A673 (cell line): ENCODE data around the gene PCDHB14. TPM values are rescaled to one million over a fixed set of nuclear protein-coding genes. Genes with fewer than 3 reads are reported as not detected.
"Not testable (repeated sequence)": the region's sequence is repeated elsewhere in the genome, so short reads cannot be mapped to it uniquely, and the experiment has no call there.

ENCODE experiments used
- BruUV-seq: library from RNA; stranded (reverse); fragments of 400-500 nt; replicated peaks from 2 replicates; lab custom pipeline; 2021; lab: Mats Ljungman, UMichigan
- CTCF ChIA-PET: fragments of 300-600 bp; sonication (Branson Sonifier 250); formaldehyde crosslinking; loops from one replicate; lab custom pipeline; 2022; ENCODE audit warnings: antibody characterized with exemption; lab: Charles Lee
- POLR2A ChIA-PET: fragments of 300-600 bp; sonication (Branson Sonifier 250); formaldehyde crosslinking; loops from one replicate; lab custom pipeline; 2022; ENCODE audit warnings: antibody characterized with exemption; ENCODE audit not compliant: low non-redundant PET; lab: Charles Lee
- DNase-seq: peaks from one replicate; pipeline ENCODE4 v3.0.0-alpha.2; 2015; ENCODE audit warnings: low spot score
- H3K27ac ChIP-seq: fragments of 200-600 bp; sonication (generic); 2 replicates; pipeline ENCODE4 v1.5.1; 2016; ENCODE audit warnings: mixed run types, low read depth, mild to moderate bottlenecking, mixed read lengths, antibody characterized with exemption, low read length; ENCODE audit not compliant: poor library complexity, severe bottlenecking
- H3K27me3 ChIP-seq: fragments of 200-600 bp; sonication (generic); replicated peaks from 2 replicates; pipeline ENCODE4 v1.6.1; 2017; ENCODE audit warnings: mixed run types, low read depth, mild to moderate bottlenecking, mixed read lengths, antibody characterized with exemption, low read length; ENCODE audit not compliant: insufficient read depth, poor library complexity
- H3K36me3 ChIP-seq: fragments of 200-600 bp; sonication (generic); 2 replicates; pipeline ENCODE4 v1.6.1; 2016; ENCODE audit warnings: mixed run types, mild to moderate bottlenecking, mixed read lengths, antibody characterized with exemption, low read length; ENCODE audit not compliant: insufficient read depth, poor library complexity, severe bottlenecking
- H3K4me1 ChIP-seq: fragments of 200-600 bp; sonication (generic); 2 replicates; pipeline ENCODE4 v1.6.1; 2017; ENCODE audit warnings: mixed run types, mild to moderate bottlenecking, mixed read lengths, antibody characterized with exemption, low read length; ENCODE audit not compliant: insufficient read depth, poor library complexity, severe bottlenecking
- H3K4me3 ChIP-seq: fragments of 200-600 bp; sonication (generic); 2 replicates; pipeline ENCODE4 v1.5.1; 2016; ENCODE audit warnings: low read depth, mixed run types, mild to moderate bottlenecking, mixed read lengths, low read length; ENCODE audit not compliant: poor library complexity, severe bottlenecking
- H3K9me3 ChIP-seq: fragments of 200-600 bp; sonication (generic); 2 replicates; pipeline ENCODE4 v1.6.1; 2016; ENCODE audit warnings: mixed run types, low read depth, mild to moderate bottlenecking, mixed read lengths, antibody characterized with exemption, low read length; ENCODE audit not compliant: poor library complexity, severe bottlenecking
- EZH2 ChIP-seq: fragments of 200-600 bp; sonication (generic); IDR thresholded peaks from 2 replicates; pipeline ENCODE4 v1.6.1; 2017; ENCODE audit warnings: borderline replicate concordance, low read depth, mild to moderate bottlenecking, mixed read lengths, antibody characterized with exemption, low read length; ENCODE audit not compliant: poor library complexity, severe bottlenecking
- intact Hi-C: fragments of 100-400 bp; cut with micrococcal nuclease; formaldehyde crosslinking; loops from one replicate; pipeline ENCODE4 v1.10.0; 2022; ENCODE audit not compliant: unreplicated experiment
- total RNA-seq: library from RNA; stranded (reverse); gene quantifications from 2 replicates; pipeline ENCODE4 v1.2.3, GENCODE V29; 2021
- TF ChIP-seq, protein P1 (sequence below): fragments of 300-800, 200-600 bp; sonication (generic); conservative IDR thresholded peaks from 2 replicates; pipeline ENCODE4 v1.5.1; 2017; ENCODE audit warnings: low read depth, mild to moderate bottlenecking, antibody characterized with exemption, low read length, moderate library complexity, mixed read lengths

Gene PCDHB14
- total RNA-seq, 1 experiment from 2014 or later = 7.4 TPM

DNA sequence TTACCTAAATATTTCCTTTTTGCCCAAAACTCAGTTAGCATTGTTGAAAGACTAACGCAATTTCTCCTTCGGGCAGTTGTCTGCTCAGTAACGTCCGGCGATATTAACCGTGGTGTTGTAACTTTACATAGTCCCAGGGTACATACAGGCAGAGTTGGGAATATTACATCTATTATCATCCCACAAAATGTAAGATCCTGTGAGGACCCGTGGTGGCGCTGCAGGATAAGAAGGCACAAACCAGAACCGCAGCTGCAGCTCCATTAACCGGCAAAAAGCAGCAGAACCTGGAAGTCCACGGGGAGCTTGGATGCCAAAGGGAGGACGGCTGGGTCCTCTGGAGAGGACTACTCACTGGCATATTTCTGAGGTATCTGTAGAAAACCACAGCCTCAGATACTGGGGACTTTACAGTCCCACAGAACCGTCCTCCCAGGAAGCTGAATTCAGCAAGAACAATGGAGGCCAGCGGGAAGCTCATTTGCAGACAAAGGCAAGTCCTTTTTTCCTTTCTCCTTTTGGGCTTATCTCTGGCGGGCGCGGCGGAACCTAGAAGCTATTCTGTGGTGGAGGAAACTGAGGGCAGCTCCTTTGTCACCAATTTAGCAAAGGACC, 45.5 kb upstream of the PCDHB14 start, which contains the start of gene PCDHB8:
PCDHB8 (plus strand) TSS at position 214 of the 615 bp plus-strand sequence; CDS start at position 459, 245 bp downstream.
- TF ChIP-seq, protein P1, sequence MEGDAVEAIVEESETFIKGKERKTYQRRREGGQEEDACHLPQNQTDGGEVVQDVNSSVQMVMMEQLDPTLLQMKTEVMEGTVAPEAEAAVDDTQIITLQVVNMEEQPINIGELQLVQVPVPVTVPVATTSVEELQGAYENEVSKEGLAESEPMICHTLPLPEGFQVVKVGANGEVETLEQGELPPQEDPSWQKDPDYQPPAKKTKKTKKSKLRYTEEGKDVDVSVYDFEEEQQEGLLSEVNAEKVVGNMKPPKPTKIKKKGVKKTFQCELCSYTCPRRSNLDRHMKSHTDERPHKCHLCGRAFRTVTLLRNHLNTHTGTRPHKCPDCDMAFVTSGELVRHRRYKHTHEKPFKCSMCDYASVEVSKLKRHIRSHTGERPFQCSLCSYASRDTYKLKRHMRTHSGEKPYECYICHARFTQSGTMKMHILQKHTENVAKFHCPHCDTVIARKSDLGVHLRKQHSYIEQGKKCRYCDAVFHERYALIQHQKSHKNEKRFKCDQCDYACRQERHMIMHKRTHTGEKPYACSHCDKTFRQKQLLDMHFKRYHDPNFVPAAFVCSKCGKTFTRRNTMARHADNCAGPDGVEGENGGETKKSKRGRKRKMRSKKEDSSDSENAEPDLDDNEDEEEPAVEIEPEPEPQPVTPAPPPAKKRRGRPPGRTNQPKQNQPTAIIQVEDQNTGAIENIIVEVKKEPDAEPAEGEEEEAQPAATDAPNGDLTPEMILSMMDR = peak; percentile 54
- H3K4me3 ChIP-seq = peak within 1 kb of the TSS; percentile 39
- CTCF ChIA-PET = interaction anchor here (0.6 kb wide), 1 partner anchor 21 kb away, joined by 3 read pairs; no protein-coding TSS in a partner anchor

GRCh38 chr5:141179371-141179770, 43.8 kb upstream of the PCDHB14 start:
- H3K27me3 ChIP-seq, H3K36me3 ChIP-seq, BruUV-seq, H3K4me1 ChIP-seq, H3K27ac ChIP-seq, intact Hi-C loops, DNase-seq, H3K4me3 ChIP-seq, H3K9me3 ChIP-seq, CTCF ChIA-PET, POLR2A ChIA-PET: not testable (repeated sequence)

More for the DNA sequence above, 45.5 kb upstream of the PCDHB14 start, which contains the start of gene PCDHB8:
- DNase-seq = peak; percentile 79
- H3K27ac ChIP-seq, intact Hi-C loops, H3K9me3 ChIP-seq, BruUV-seq, H3K36me3 ChIP-seq, POLR2A ChIA-PET, H3K27me3 ChIP-seq, H3K4me1 ChIP-seq: not testable (repeated sequence)

DNA sequence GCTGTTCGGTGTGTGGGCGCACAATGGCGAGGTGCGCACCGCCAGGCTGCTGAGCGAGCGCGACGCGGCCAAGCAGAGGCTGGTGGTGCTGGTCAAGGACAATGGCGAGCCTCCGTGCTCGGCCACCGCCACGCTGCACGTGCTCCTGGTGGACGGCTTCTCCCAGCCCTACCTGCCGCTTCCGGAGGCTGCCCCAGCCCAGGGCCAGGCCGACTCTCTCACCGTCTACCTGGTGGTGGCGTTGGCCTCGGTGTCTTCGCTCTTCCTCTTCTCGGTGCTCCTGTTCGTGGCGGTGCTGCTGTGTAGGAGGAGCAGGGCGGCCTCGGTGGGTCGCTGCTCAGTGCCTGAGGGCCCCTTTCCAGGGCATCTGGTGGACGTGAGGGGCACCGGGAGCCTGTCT, 43.3 kb upstream of the PCDHB14 start:
- H3K27ac ChIP-seq, DNase-seq, BruUV-seq, H3K4me1 ChIP-seq, CTCF ChIA-PET, H3K4me3 ChIP-seq, POLR2A ChIA-PET, H3K36me3 ChIP-seq, H3K9me3 ChIP-seq, H3K27me3 ChIP-seq: not testable (repeated sequence)
- intact Hi-C loops = loop anchor here (5.0 kb wide), 1 partner anchor 88 kb away; the partner anchor contains the start of gene PCDHB2

GRCh38 chr5:141180313-141180712, 42.8 kb upstream of the PCDHB14 start:
- CTCF ChIA-PET = no interaction called here
- H3K27me3 ChIP-seq = no peaks in the 10 kb centered on the region
- no peak overlapping the region for H3K27ac ChIP-seq
- no peak for DNase-seq
- H3K9me3 ChIP-seq = no peaks in the 10 kb centered on the region
- TF ChIP-seq EZH2 = no peak
- TF ChIP-seq, protein P1 = no peak
- intact Hi-C loops = loop anchor here (5.0 kb wide), 1 partner anchor 88 kb away; the partner anchor contains the start of gene PCDHB2
- no peak overlapping the region for H3K4me3 ChIP-seq
- H3K36me3 ChIP-seq = peaks cover 5% of the 10 kb centered on the region
- no TSS peak for BruUV-seq
- POLR2A ChIA-PET = no interaction called here
- no peaks in the 10 kb centered on the region for H3K4me1 ChIP-seq
